A549 (cell line): ENCODE measurements around the gene NCF2. TPM values are rescaled to one million over a fixed set of nuclear protein-coding genes. Genes with fewer than 3 reads are reported as not detected.
"Not testable (repeated sequence)": the region's sequence is repeated elsewhere in the genome, so short reads cannot be mapped to it uniquely, and the experiment has no call there.

Experiments
- ATAC-seq, 2 experiments: fragments of 200-7000 bp in 1 of 2; fragments of >200 bp in 1 of 2; cut with Nextera tagmentation in 1 of 2; cut with Tn5 transposase in 1 of 2; 3 replicates each; pipeline versions ENCODE4 v1.8.0 to v1.9.1; 2018 to 2020; ENCODE audit warnings: mild to moderate bottlenecking in 1 of 2, moderate library complexity in 1 of 2
- CTCF ChIA-PET: fragments of 300-600 bp; sonication (Branson Sonifier 250); formaldehyde crosslinking; extraction: SDS; loops from one replicate; lab custom pipeline; 2021; ENCODE audit warnings: antibody characterized with exemption, inconsistent platforms; lab: Yijun Ruan, JAX
- POLR2A ChIA-PET: fragments of 350-600 bp; formaldehyde crosslinking; extraction: SDS; loops from one replicate; lab custom pipeline; 2021; ENCODE audit warnings: antibody characterized with exemption, inconsistent platforms; lab: Yijun Ruan, JAX
- DNase-seq, 2 experiments: peaks; one replicate each; pipeline versions ENCODE4 v3.0.0 to v3.0.0-alpha.2; 2011 to 2016; ENCODE audit warnings: low read depth in 1 of 2, low spot score in 1 of 2
- FAIRE-seq: peaks from 2 replicates; lab custom pipeline; 2011; peaks lifted over from hg19 to GRCh38; lab: Jason Lieb, UNC
- H3K27ac ChIP-seq, 2 experiments: fragments of >200 bp; sonication (Bioruptor Twin); formaldehyde crosslinking; 3 replicates each; pipeline ENCODE4 v1.5.1; 2016 to 2017
- H3K4me1 ChIP-seq: fragments of >200 bp; sonication (Bioruptor Twin); formaldehyde crosslinking; 3 replicates; pipeline ENCODE4 v1.6.1; 2016
- H3K4me2 ChIP-seq: fragments of >200 bp; sonication (Bioruptor Twin); formaldehyde crosslinking; 3 replicates; pipeline ENCODE4 v1.6.1; 2016
- H3K4me3 ChIP-seq: fragments of >200 bp; sonication (Bioruptor Twin); formaldehyde crosslinking; 3 replicates; pipeline ENCODE4 v1.5.1; 2016
- H3K9me3 ChIP-seq: fragments of >200 bp; sonication (Bioruptor Twin); formaldehyde crosslinking; 3 replicates; pipeline ENCODE4 v1.6.1; 2016
- CBX8 ChIP-seq: fragments of 200-600 bp; sonication (generic); IDR thresholded peaks from 2 replicates; pipeline ENCODE4 v1.6.1; 2016
- E2F6 ChIP-seq: IDR thresholded peaks from 2 replicates; pipeline ENCODE4 v1.6.1; 2012; ENCODE audit warnings: low read depth, borderline replicate concordance
- EP300 ChIP-seq, 2 experiments: fragments of >200 bp; sonication (Bioruptor Twin); formaldehyde crosslinking; IDR thresholded peaks; 2 replicates in 1 of 2; 3 replicates in 1 of 2; pipeline ENCODE4 v1.6.1; 2016 to 2017
- FOSL2 ChIP-seq, 2 experiments: fragments of 450-650 bp in 1 of 2; fragments of >200 bp in 1 of 2; sonication (Bioruptor Twin) in 1 of 2; formaldehyde crosslinking; IDR thresholded peaks; 2 replicates each; pipeline versions ENCODE4 v1.5.0 to v1.6.1; 2016 to 2020; ENCODE audit warnings: mild to moderate bottlenecking in 1 of 2, moderate library complexity in 1 of 2
- GATA3 ChIP-seq: IDR thresholded peaks from 2 replicates; pipeline ENCODE4 v1.6.1; 2012; ENCODE audit warnings: borderline replicate concordance
- HDAC2 ChIP-seq: fragments of 200-600 bp; sonication (generic); IDR thresholded peaks from 2 replicates; pipeline ENCODE4 v1.6.1; 2016
- HES2 ChIP-seq: fragments of >200 bp; sonication (Bioruptor Twin); formaldehyde crosslinking; IDR thresholded peaks from 2 replicates; pipeline ENCODE4 v1.6.1; 2016
- JUN ChIP-seq, 2 experiments: fragments of >200 bp; sonication (Bioruptor Twin); formaldehyde crosslinking; IDR thresholded peaks; 2 replicates in 1 of 2; 3 replicates in 1 of 2; pipeline ENCODE4 v1.6.1; 2016 to 2017
- JUNB ChIP-seq: fragments of >200 bp; sonication (Bioruptor Twin); formaldehyde crosslinking; IDR thresholded peaks from 2 replicates; pipeline ENCODE4 v1.6.1; 2016
- KDM5A ChIP-seq: fragments of 200-600 bp; sonication (generic); IDR thresholded peaks from 2 replicates; pipeline ENCODE4 v1.6.1; 2016; ENCODE audit warnings: antibody characterized with exemption, mild to moderate bottlenecking
- MAFK ChIP-seq: fragments of 450-650 bp; IDR thresholded peaks from 2 replicates; pipeline ENCODE4 v1.6.1; 2014; ENCODE audit not compliant: partially characterized antibody
- NFE2L2 ChIP-seq: fragments of 150-350 bp; conservative IDR thresholded peaks from 2 replicates; pipeline ENCODE4 v1.6.1; 2014; ENCODE audit warnings: low read length
- NR3C1 ChIP-seq: fragments of >200 bp; sonication (Bioruptor Twin); formaldehyde crosslinking; IDR thresholded peaks from 3 replicates; pipeline ENCODE4 v1.6.1; 2017
- POLR2A ChIP-seq: IDR thresholded peaks from 2 replicates; pipeline ENCODE4 v1.6.1; 2012; ENCODE audit warnings: mild to moderate bottlenecking, low read length
- POLR2AphosphoS2 ChIP-seq: conservative IDR thresholded peaks from 2 replicates; pipeline ENCODE4 v1.6.1; 2012; ENCODE audit warnings: low read length, improper control_type of control experiment, inconsistent platforms
- RARB ChIP-seq: fragments of 250-450 bp; sonication (Bioruptor Pico); IDR thresholded peaks from 2 replicates; pipeline ENCODE4 v1.8.0; 2021; ENCODE audit warnings: mild to moderate bottlenecking, moderate library complexity
- RCOR1 ChIP-seq: fragments of 150-350 bp; IDR thresholded peaks from 2 replicates; pipeline ENCODE4 v1.6.1; 2014; ENCODE audit warnings: antibody characterized with exemption, low read length, low read depth
- RFX5 ChIP-seq: fragments of 450-650 bp; IDR thresholded peaks from 2 replicates; pipeline ENCODE4 v1.7.1; 2014; ENCODE audit warnings: antibody characterized with exemption, mild to moderate bottlenecking, moderate library complexity
- RNF2 ChIP-seq: fragments of 200-600 bp; sonication (generic); IDR thresholded peaks from 2 replicates; pipeline ENCODE4 v1.6.1; 2016; ENCODE audit warnings: low read depth, mild to moderate bottlenecking, antibody characterized with exemption, moderate library complexity, borderline replicate concordance
- SMC3 ChIP-seq: fragments of >200 bp; sonication (Bioruptor Twin); formaldehyde crosslinking; IDR thresholded peaks from 3 replicates; pipeline ENCODE4 v1.6.1; 2018; ENCODE audit warnings: inconsistent platforms
- SREBF2 ChIP-seq: fragments of 450-650 bp; IDR thresholded peaks from 2 replicates; pipeline ENCODE4 v1.6.1; 2014; ENCODE audit warnings: mild to moderate bottlenecking, moderate library complexity
- ZNF302 ChIP-seq: fragments of 250-450 bp; sonication (Bioruptor Pico); IDR thresholded peaks from 2 replicates; pipeline ENCODE4 v1.9.0; 2021; ENCODE audit warnings: inconsistent platforms, mild to moderate bottlenecking, moderate library complexity
- ZSCAN20 ChIP-seq: fragments of 250-450 bp; sonication (Bioruptor Pico); IDR thresholded peaks from 2 replicates; pipeline ENCODE4 v1.8.0; 2022; ENCODE audit warnings: mild to moderate bottlenecking, moderate library complexity
- WGBS: methylation state at CpG from one replicate; pipeline ENCODE4 v1.1.6; 2017; ENCODE audit errors: missing lambda C conversion rate; 5-methylcytosine and 5-hydroxymethylcytosine counted together
- polyA plus RNA-seq, 4 experiments: library from polyadenylated mRNA; depleted of rRNA in 3 of 4; stranded (reverse); fragments of >200 nt; fragmentation: RNase III in 1 of 4; extraction: RNeasy Plus Mini Kit Qiagen cat#74134 plus additional on column Dnase treatment in 1 of 4; gene quantifications; 2 replicates in 3 of 4; 3 replicates in 1 of 4; pipeline ENCODE4 v1.2.3, GENCODE V29; 2011 to 2017
- TF ChIP-seq, protein P1 (sequence below): fragments of 150-350 bp; IDR thresholded peaks from 2 replicates; pipeline ENCODE4 v1.6.1; 2014; ENCODE audit warnings: low read depth, mild to moderate bottlenecking, low read length

NCF2 gene
- polyA plus RNA-seq, 2 of the 4 experiments (the other 2 are of a cell fraction): 4.5 to 4.6 TPM

GRCh38 chr1:183612975-183613374 is 22.7 kb upstream of the NCF2 start:
- 75% methylated on average over 3 of the region's 3 CpGs for WGBS
- H3K9me3 ChIP-seq, H3K27ac ChIP-seq, H3K4me3 ChIP-seq, DNase-seq, ATAC-seq, FAIRE-seq, H3K4me2 ChIP-seq, POLR2A ChIA-PET: not testable (repeated sequence)
- CTCF ChIA-PET: interaction anchor here (0.8 to 1.0 kb wide), 3 partner anchors 10 to 72 kb away, joined by 3 read pairs; no protein-coding TSS in a partner anchor
- peaks cover 29% of the 10 kb centered on the region for H3K4me1 ChIP-seq

DNA sequence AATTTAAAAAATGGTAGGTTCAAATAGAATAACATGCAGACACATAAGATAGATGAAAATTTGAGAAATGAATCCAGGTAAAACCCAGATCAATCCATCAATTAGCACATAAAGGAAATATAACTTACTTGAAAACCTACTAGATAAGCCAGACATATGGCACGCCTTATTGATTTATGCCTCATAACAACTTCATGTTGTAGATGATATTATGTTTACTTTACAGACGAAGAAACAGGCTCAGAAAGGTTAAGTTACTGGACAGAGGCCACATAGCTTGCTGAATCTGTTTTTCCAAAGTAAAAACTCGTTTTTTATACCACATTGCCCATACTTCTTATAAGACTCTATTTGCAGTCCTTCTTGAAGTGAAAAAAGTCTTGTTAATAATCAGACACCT is 22.1 kb upstream of the NCF2 start:
- Histone ChIP-seq H3K4me2 (no peak overlapping the region), H3K9me3 (no peaks in the 10 kb centered on the region), H3K4me1 (peaks cover 31% of the 10 kb centered on the region), H3K4me3 (no peak overlapping the region), H3K27ac (no peak overlapping the region)
- no peak for FAIRE-seq
- CTCF ChIA-PET: interaction anchor here (0.8 to 1.0 kb wide), 3 partner anchors 10 to 72 kb away, joined by 3 read pairs; no protein-coding TSS in a partner anchor
- 58% methylated on average over 3 of the region's 3 CpGs for WGBS
- DNase-seq: no peak
- no peak for ATAC-seq
- POLR2A ChIA-PET: no interaction called here
- TF ChIP-seq EP300 (IDR thresholded peaks at IDR 0.05): no peak
- no peak for TF ChIP-seq RNF2
- TF ChIP-seq SMC3: no peak
- no peak for TF ChIP-seq JUNB
- no peak for TF ChIP-seq RARB (CRISPR knock-in tag)
- TF ChIP-seq RCOR1: no peak
- TF ChIP-seq POLR2AphosphoS2: no peak
- no peak for TF ChIP-seq HES2

DNA sequence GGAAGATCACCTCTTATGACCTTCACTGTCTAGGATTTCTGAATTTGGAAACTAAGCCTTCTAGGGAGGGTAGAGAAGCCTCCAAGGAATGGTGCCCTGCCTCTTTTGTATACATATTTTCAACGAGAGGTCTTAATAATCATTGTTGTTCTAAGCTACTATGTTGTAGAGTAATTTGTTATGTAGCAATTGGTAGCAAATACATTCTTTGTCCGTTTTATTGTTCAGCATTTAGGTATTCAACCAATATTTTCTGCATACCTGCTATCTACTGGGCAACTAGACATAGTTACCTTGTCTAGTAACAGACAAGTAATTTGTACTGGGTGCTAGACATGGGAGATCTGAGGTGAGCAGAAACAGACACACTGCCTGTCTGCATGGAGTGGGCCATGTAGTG is 20.8 kb upstream of the NCF2 start:
- Histone ChIP-seq H3K4me3 (no peak overlapping the region), H3K27ac (no peak overlapping the region; a peak in 1 of 6 replicates), H3K9me3 (no peaks in the 10 kb centered on the region), H3K4me1 (peaks cover 31% of the 10 kb centered on the region), H3K4me2 (no peak overlapping the region)
- ChIA-PET POLR2A (no interaction called here), CTCF (interaction anchor here (0.6 to 3.1 kb wide), 4 partner anchors 12 to 304 kb away, joined by 3 to 17 read pairs (median 4); no protein-coding TSS in a partner anchor)
- TF ChIP-seq KDM5A (no peak), POLR2AphosphoS2 (no peak), CBX8 (no peak), E2F6 (no peak), NR3C1 (no peak), RARB (CRISPR knock-in tag) (no peak), ZSCAN20 (CRISPR knock-in tag) (no peak), ZNF302 (no peak), RCOR1 (no peak), FOSL2 (IDR thresholded peaks at IDR 0.05) (no peak), FOSL2 (CRISPR knock-in tag; IDR thresholded peaks at IDR 0.05) (no peak), HDAC2 (no peak), SREBF2 (no peak), RFX5 (no peak), NFE2L2 (no peak), GATA3 (no peak), POLR2A (no peak), JUN (IDR thresholded peaks at IDR 0.05) (no peak), EP300 (IDR thresholded peaks at IDR 0.05) (no peak), MAFK (no peak)
- TF ChIP-seq, protein P1, sequence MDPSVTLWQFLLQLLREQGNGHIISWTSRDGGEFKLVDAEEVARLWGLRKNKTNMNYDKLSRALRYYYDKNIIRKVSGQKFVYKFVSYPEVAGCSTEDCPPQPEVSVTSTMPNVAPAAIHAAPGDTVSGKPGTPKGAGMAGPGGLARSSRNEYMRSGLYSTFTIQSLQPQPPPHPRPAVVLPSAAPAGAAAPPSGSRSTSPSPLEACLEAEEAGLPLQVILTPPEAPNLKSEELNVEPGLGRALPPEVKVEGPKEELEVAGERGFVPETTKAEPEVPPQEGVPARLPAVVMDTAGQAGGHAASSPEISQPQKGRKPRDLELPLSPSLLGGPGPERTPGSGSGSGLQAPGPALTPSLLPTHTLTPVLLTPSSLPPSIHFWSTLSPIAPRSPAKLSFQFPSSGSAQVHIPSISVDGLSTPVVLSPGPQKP: no peak
- DNase-seq (no peak), ATAC-seq (no peak), FAIRE-seq (no peak)
- 25% methylated on average over 2 of the region's 2 CpGs for WGBS
